DOHH2 (cell line): Measurements from ENCODE around the gene PRKD3.

Experiments used
- CTCF ChIP-seq: fragments of 200-600 bp; sonication (generic); IDR thresholded peaks from one replicate; pipeline ENCODE4 v1.5.1; 2014; ENCODE audit warnings: antibody characterized with exemption, mild to moderate bottlenecking, low read depth, low read length; ENCODE audit not compliant: poor library complexity, severe bottlenecking
- EZH2phosphoT487 ChIP-seq: fragments of 200-600 bp; sonication (generic); IDR thresholded peaks from 2 replicates; pipeline ENCODE4 v1.6.1; 2017; ENCODE audit warnings: borderline replicate concordance, mild to moderate bottlenecking, antibody characterized with exemption, low read length, moderate library complexity, mixed read lengths

- TF ChIP-seq CTCF (no peak), EZH2phosphoT487 (no peak)
These were observed 16.0 kb upstream of the PRKD3 start for GRCh38 chr2:37340637-37341036.
